Right lung (tissue), 5 donors: Measurements from ENCODE around the gene WRNIP1. TPM values are rescaled to one million over a fixed set of nuclear protein-coding genes. Genes with fewer than 3 reads are reported as not detected.
A peak's percentile ranks its signal among the peaks of the same experiment; 100 is the strongest.

Source experiments
- DNase-seq, 2 donors: peaks; one replicate each; pipeline ENCODE4 v3.0.0-alpha.2; 2013
- polyA plus RNA-seq, 5 donors: library from polyadenylated mRNA; unstranded; fragments of 120-200 nt; gene quantifications; one replicate each; pipeline versions ENCODE4 v1.2.1 to v1.2.3, GENCODE V29; 2013; ENCODE audit warnings: inconsistent platforms in 1 of 5, low replicate concordance in 1 of 5; ENCODE audit not compliant: insufficient read length in 5 of 5, insufficient read depth in 1 of 5

WRNIP1 gene
- polyA plus RNA-seq, 5 donors = 47.7 to 53.5 (median 50.2) TPM

DNA sequence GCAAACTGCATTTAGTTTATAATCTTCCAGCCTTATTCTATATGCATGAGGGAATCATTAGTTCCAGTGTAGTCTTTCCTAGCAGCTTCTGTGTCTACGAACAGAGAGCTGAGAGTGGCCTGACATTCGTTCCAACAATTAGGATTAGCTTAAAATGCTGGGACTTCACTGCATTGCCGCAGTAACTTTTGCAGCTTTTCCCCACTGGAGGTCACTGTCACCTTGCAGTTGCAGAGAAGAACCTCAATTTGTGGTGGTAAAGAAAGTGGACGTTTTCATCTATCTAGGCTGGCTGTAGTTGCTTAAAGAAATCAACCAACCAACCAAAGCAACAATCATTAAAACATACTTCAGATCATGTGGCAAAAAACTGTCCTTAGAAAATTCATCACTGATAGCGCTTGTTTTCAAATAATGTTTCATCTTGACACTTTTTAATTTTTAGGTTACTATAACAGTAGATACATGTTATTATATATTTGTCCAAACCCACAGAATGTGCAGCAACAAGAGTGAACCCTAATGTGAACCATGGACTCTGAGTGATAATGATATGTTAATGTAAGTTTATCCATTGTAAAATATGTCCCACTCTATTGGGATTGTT lies 26.7 kb upstream of the WRNIP1 start:
- peak; percentile 37 to 60 for DNase-seq

DNA sequence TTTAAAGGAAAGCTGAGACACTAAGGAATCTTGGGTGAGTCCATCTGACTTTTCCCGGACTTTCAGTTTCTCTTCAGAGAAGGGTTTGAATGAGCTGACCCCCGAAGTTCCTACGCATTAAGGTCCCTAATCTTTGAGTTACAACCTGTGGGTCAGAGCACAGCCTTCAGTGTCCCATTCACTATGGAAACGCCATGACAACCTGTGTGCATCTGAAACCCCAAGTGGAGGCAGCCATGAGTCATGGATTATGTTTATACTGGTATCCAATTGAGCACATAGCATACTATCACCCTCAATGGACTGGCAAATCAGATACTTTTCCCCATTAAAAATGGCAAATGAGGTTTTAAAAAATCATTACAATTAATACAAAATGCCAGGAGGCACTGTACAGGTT lies 25.9 kb upstream of the WRNIP1 start:
- DNase-seq = no peak

DNA sequence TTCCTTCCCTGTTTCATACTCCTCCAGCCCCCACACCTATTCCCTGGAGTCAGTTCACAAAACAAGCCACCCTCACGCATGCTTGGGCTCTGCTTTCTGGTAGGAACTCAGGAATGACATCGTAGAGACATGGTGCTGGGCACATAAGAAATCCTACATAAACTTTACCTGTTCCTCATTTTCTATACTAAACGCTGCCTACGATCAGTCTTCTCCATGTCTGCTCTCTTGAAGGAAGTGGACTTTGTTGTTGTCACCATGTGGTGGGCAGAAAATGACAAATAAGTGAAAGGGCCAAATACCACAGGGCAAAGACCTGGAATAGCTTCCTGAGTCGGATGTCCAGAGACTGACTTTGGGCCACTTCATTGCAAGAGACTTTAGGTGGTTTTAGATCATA lies 24.6 kb upstream of the WRNIP1 start:
- DNase-seq = no peak

DNA sequence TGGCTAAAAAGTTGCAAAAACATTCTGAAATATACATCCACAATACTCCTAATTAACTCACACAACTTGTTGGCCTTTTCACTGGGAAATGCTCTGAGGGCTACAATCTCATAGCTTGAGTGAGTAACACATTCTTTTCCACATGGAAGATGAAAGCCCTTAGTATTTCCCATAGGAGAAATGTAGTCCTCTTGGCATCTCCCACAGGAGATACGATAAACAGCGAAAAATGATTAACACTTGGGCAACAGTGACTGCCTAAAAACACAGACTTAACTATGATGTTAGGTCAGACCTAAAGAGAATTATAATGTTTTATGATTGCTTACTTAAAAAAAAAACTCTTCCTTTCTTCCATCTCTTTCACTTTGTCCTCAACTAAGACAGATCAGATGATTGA lies 23.4 kb upstream of the WRNIP1 start:
- no peak for DNase-seq

DNA sequence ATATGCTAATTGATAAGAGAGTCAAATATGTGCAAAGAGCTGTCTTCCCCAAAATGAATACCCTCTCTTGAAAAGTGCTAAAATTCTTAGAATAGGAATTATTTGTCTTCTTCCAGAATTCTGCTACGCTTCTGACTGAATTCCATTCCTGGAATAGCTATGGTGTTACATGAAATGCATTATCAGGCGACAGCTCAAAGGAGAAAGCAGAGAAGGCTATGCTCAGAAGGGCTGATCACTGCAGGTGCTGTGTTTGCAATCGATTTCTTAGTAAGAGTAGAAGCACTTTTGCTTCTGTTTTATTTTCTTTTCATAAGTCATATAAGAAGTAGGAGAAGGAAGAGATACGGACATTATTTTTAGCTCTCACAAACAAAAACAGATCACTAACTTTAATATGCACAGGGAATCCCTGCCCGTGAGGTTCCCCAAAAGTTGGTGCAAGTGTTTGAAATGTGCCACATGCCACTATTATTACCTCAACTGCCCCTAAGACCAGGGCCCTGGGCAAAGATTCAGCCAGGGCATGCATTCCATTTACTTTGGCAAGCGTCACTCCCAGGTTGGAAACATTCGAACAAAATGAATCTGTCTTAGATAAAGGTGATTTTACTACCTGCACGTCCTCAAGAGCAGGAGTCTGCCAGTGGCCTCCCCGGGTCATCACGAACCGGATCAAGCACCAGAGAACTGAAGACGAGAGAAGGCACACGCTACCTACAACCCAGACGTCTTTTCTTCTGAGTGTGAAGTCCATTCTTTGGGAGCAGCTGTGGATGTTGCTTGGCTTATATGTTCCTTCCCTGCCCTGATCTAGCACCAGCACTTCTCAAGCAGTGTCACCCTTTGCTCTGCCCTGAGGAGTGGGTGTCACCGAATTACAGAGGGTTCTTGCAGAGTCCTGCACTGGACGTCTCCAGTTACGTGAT lies 21.6 kb upstream of the WRNIP1 start:
- DNase-seq = no peak

DNA sequence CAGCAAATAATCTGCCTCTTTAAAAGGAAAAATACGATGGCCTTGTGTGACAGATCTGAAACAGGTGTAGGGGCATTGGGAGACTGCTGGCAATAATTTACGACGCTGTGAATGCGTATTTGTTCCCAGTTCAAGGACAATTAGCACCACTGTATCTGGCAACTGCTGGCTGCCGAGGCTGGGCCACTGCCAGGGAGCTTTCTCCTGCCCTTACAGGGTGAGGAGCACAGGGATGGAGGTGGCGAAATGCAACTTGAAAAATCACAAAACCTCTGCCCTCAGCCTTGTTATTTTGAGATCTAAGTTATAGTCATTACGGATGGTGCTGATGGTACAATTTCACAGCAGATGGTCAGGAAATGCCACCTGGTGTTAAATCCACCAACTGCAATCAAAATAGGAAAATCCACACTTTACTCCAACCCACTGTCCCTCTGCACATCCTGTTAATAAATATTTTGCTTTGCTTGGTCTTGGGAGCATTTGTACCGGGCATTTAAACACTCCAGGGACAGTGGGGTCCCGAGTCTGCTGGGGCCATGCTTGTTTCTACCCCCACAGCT lies 20.9 kb upstream of the WRNIP1 start:
- DNase-seq = no peak

DNA sequence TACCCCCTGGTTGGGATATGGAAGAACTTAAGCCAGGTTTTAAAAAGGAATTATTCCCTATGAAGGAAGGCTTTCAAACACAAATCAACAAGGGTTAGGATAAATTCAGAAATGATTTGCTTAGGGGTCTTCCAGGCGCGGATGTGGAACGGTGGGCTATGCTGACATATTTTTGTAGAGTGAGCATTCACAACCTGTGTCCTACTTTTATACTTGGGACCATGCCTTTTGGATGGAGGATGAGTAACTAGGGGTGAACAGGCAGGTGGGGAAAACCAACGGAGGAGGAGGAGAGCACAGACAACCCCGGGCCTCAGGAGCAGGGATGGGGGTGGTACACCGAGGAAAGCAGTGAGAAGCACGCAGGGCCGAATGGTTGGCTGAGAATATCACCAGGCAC lies 20.4 kb upstream of the WRNIP1 start:
- no peak for DNase-seq

DNA sequence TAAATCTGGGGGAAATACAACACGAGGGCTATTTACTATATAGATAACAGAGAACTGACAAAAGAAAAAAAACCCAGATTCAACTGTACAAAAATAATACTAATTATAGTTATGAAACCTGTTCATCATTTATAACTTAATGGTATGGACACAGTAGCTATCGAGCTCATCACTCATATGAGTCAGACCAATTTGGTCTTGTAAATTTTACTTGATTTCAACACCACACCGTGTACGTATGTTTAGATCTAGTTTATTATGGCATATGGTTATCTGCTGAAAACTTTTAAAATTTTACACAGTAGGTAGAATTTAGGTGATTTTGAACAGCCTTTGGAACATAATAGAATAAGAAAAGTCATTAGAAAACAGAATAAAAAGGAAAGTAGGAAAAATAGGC lies 19.9 kb upstream of the WRNIP1 start:
- no peak for DNase-seq

DNA sequence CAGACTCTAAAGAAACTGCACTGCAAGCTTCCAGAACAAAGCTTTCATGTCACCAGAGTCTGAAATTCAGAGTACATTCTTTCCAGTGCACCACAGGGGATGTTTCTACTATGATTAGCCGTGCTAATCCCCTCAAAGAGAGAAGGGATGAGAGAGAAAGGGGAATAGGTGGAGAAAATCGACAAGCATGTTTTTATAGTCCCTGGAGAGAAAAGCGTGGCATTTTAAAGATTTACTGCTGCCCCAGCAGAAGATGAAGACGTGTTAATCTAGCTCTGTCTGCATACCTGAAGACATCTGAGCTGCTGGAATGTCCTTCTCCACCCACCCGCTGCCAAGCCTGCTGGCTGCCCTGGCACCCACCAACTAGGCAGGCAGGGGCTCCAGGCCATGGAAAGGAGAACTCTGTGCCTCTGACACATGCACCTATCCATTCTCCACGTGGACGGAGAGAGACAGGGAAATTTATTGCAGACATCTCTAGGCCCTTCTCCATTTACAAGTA lies 18.6 kb upstream of the WRNIP1 start:
- DNase-seq = no peak

DNA sequence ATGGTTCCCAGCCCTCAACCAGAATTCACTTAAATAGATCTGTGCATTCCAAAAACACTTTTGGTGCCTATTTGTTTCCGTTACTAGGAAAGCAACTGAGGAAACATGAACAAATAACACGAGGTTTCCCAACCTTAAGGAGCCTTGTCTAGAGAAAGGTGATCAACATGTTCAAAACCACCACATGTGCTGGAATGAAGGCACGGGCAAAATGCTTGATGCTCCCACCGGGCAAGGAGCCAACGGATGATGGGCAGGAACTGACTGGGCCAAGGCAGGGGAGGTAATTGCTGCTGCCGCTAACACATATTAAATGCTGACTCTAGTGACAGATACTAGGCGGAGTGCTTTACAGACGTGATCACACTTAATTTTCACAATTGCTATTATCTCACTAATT lies 17.0 kb upstream of the WRNIP1 start:
- DNase-seq = no peak

DNA sequence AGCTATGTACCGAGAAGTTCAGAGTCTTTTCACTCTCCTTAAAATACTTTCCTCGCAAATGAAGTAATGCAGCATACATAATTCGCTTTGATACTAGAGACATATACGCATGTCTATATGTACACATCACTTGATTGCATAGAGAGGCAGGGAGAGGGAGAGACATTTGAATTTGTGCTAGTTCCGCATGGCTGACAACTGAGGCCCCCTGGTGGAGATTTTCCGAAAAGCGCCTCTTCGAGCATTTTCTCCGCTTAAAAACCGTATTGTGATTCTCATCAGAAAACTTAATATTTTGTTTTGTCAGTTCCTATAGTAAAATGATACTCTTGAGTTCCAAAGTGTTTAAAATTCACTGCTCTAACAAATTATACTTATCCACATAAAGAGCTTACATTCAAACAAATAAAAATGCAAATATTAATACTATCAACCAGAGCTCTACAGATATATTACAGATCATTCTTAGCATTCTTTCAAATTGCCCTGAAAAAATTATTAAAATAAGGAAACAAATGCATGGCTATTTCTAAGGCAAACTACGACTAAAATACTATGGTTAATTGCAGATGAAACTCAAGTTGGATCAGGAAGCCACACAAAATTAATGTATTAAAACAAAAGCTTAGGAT lies 15.1 kb upstream of the WRNIP1 start:
- peak; percentile 50 to 63 for DNase-seq

DNA sequence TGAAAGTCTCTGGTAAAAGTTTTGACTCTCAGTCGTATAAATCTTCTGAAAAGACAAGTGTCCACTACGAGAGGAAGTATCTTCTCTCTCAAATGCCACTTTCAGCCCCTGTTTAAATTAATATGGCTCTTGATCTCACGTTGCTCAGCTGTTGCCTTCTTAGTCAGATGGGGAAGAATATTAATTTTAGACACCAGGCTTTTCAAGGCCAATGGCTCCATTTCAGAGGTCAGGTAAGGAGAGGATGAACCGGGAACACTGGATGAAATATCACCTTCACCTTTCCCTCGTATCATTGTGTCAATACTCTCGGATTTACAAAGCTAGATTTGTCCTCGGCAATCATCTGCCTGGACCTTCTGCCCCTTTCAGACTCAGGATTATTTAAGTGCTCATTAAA lies 14.4 kb upstream of the WRNIP1 start, which contains the start of gene MYLK4:
MYLK4 (minus strand) TSS at position 91 of the 400 bp plus-strand sequence. CDS start 1,628 bp downstream, outside the sequence.
- no peak for DNase-seq

DNA sequence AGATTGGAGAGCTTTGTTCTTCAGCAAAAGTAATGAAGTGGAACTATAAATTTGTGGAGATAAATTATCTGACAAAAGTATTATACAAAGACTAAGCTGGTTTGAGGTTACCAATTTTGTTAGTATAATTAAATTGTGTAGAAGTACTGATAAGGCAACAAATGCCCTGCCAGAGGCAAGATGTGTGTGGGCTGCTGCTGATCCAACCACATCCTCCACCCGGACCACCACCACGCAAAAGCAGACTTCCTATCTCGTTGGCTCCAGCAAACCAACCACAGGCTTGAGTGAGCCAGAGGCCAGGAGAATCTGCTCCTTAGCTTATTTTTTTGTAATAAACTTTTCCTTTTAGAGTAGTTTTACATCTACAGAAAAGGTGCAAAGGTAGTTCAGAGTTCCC lies 13.3 kb upstream of the WRNIP1 start:
- no peak for DNase-seq

DNA sequence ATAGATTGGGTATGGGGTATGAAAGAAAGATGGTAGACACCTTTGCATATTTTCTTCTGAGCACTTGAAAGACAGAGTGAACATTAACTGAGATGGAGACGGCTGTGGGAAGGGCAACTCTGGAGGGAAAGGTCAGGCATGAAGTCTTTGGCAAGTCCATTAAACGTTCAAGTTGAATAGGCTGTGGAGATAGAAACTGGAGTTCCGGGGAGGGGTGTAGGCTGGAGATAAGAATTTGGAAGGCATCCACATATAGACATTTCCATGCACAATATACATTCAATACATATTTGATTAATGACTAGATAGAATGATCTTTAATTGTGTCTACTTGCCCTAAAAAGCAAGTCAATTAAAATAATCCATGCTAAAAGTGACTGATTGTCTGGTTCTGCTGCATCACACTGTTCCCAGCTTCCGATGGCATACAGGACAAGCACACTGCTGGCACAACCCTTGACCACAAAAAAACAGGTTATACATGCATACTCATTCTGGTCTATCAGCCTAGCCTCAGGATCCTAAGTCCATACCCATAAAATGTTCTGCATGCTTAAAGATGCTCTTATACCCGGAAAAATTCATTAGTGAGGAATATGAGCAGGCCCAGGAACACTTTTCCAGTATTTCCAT lies 12.6 kb upstream of the WRNIP1 start:
- no peak for DNase-seq

DNA sequence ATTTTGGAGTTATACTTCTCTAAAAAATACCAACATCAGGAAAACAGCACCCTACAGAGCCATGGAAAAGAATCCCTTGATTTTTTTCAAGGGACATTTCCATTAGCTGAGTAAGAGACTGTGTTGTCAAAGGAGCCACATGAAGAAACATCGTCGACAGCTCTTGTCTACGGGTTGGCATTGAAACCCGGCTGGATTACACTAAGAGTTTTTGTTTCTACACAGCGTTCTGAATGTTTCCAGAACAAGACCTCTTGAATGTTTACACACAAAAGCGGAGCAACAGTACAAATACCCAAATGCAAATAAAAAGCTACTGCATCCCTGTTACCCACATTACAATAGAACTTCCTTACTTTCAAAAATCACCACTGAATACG lies 12.1 kb upstream of the WRNIP1 start:
- no peak for DNase-seq

DNA sequence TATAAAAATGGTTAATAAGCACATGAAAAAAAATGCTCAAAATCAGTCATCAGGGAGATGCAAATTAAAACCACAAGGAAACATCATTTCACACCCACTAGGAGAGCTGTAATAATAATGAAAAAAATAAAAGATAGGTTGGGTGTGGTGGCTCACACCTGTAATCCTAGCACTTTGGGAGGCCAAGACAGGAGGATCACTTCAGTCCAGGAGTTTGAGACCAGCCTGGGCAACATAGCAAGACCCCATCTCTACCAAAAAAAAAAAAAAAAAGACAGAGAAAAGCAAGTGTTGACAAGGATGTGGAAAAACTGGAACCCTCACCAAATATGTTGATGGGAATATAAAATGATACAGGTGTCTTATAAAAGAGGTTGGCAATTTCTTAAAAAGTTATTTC lies 11.4 kb upstream of the WRNIP1 start:
- no peak for DNase-seq

DNA sequence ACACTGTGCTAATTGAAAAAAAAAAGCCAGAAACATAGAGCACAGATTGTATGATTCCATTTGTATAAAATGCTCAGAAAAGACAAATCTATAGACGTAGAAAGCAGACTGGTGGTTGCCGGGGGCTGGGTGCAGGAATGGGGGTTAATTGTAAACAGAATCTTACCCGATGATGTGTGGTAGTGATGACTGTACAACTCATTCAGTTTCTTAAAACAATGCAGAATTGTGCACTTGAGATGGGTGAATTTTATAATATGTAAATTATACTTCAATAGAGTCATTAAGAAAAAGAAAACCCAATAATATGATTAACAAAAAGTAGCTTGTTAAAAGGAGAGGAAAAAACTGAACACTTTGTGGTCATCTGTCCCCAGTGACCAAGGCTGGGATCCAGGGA lies 10.8 kb upstream of the WRNIP1 start:
- DNase-seq = no peak

DNA sequence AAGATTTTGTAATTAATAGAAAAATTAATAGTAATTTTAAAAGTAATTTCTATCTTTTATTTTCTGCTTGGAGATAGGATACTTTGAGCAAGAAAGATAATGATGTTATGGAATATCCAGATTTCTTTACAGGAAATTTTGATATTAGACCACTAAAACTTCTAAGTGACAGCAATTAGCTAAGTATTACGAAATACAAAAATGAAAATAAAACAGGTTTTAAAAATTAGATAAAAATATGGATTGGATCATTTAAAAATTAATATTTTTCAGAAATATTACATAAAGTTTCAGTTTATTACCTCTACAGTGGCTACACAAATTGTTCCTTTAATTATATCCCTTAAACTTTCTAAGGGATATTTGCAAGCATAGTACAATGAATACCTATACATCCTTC lies 10.3 kb upstream of the WRNIP1 start:
- DNase-seq = no peak

DNA sequence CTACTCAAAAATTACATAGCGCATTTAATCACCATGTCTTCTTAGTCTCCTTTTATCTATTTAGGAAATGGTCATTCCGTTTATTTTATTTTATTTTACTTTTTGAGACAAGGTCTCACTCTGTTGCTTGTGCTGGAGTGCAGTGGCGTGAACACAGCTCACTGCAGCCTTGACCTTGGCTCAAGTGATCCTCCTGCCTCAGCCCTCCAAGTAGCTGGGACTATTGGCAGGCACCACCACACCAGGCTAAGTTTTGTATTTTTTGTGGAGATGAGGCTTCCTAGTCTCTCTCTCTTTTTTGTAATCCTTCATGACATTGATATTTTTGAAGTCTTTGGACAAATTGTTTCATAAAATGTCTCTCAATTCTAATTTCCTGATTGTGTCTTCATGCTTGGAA lies 9.7 kb upstream of the WRNIP1 start:
- no peak for DNase-seq

DNA sequence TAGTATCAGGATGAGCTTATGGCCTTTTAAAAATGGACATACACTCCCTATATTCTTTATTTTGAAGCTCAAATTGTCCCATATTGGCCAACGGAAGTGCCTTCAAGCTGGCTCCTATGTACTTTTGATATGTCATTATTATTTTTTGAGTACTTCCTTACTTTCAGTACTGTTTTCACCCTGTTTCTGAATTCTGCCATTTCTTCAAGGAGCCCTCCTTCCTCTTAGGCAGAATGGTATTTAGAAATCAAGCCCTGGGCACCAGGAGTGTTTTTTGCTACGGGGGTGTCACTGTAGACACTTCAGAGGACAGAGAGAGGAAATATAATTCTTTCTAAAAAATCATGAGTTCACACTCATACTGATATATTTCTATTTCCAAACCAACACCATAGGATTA lies 9.0 kb upstream of the WRNIP1 start:
- no peak for DNase-seq

DNA sequence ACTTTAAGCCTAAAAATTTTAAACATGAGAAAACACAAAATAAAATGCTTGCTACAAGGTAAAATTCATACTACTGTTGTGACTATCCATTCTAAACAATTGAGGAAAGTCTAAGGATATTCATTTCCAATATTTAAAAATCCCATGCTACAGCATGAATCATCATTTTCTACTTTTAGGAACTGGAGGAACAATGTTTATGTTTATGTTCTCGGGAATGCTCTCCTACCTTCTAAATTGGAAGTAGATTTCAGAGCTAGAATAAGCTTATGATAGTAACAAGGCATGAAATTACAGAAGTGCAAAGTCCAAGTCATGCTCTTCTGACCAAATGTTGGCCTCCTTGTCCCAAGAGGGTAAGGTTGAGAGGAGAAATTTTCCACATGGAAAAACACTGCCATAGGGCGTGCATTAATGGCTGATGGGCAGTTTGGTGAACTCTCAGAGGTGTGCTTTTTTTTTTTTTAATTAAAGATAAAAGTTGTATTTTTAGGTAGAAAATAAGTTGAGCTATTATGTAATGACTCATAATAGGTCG lies 8.4 kb upstream of the WRNIP1 start:
- no peak for DNase-seq

DNA sequence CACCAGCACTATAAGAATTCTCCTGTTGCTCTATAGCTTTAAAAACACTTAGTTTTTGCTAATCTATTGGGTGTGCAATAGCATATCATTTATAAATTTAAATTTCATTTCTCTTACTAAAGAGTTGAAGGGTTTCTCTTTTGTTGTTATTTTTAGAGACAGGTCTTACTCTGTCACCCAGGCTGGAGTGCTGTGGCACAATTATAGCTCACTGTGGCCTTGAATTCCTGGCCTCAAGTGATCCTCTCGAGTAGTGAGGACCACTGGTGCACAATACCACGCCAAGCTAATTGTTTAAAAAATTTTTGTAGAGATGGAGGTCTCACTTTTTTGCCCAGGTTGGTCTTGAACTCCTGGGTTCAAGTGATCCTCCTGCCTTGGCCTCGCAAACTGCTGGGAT lies 6.2 kb upstream of the WRNIP1 start:
- DNase-seq = no peak
